Measurements from ENCODE around the gene TRAF3IP1.

Gene TRAF3IP1

GRCh38 chr2:238412067-238412767 lies 91.9 kb downstream of the TRAF3IP1 start:
- no peak for DNase-seq

GRCh38 chr2:238413368-238413767 lies 93.0 kb downstream of the TRAF3IP1 start:
- no peak for DNase-seq

GRCh38 chr2:238415036-238415764 lies 94.9 kb downstream of the TRAF3IP1 start:
- no peak for DNase-seq

- DNase-seq: no peak
These were observed 95.6 kb downstream of the TRAF3IP1 start for GRCh38 chr2:238415893-238416292.

GRCh38 chr2:238418196-238418998 lies 98.1 kb downstream of the TRAF3IP1 start:
- DNase-seq: no peak

- no peak for DNase-seq
These were observed 98.8 kb downstream of the TRAF3IP1 start for GRCh38 chr2:238418999-238419546.

- no peak for DNase-seq
These were observed 100.1 kb downstream of the TRAF3IP1 start for GRCh38 chr2:238420442-238420841.

- DNase-seq: no peak
These were observed 100.8 kb downstream of the TRAF3IP1 start for GRCh38 chr2:238420878-238421694.

GRCh38 chr2:238421695-238422035 lies 101.3 kb downstream of the TRAF3IP1 start:
- DNase-seq: no peak

GRCh38 chr2:238422285-238422684 lies 102.0 kb downstream of the TRAF3IP1 start:
- no peak for DNase-seq

GRCh38 chr2:238422940-238423339 lies 102.6 kb downstream of the TRAF3IP1 start:
- no peak for DNase-seq

GRCh38 chr2:238423561-238424312 lies 103.4 kb downstream of the TRAF3IP1 start:
- DNase-seq: no peak

- DNase-seq: no peak
These were observed 104.0 kb downstream of the TRAF3IP1 start for GRCh38 chr2:238424313-238424700.

GRCh38 chr2:238425505-238425978 lies 105.2 kb downstream of the TRAF3IP1 start:
- no peak for DNase-seq

GRCh38 chr2:238425979-238426567 lies 105.8 kb downstream of the TRAF3IP1 start:
- DNase-seq: peak; percentile 62

GRCh38 chr2:238426568-238427434 lies 106.5 kb downstream of the TRAF3IP1 start, which contains the start of gene ASB1:
ASB1 (plus strand) TSS chr2:238426927; CDS start chr2:238427071, 144 bp downstream.
- DNase-seq: peak; percentile 91

- no peak for DNase-seq
These were observed 107.3 kb downstream of the TRAF3IP1 start for GRCh38 chr2:238427435-238428162.

GRCh38 chr2:238428866-238429265 lies 108.5 kb downstream of the TRAF3IP1 start:
- DNase-seq: no peak

- no peak for DNase-seq
These were observed 110.5 kb downstream of the TRAF3IP1 start for GRCh38 chr2:238430781-238431180.
